GM12873 (cell line): ENCODE measurements around the gene HYLS1.

Experiments used
- TF ChIP-seq, protein P1 (sequence below): IDR thresholded peaks from 2 replicates; pipeline ENCODE4 v1.5.1; 2012; ENCODE audit warnings: low read depth, mild to moderate bottlenecking, moderate library complexity, low read length, control low read depth; ENCODE audit not compliant: insufficient read depth; ENCODE audit errors: missing control alignments

Gene HYLS1, protein sequence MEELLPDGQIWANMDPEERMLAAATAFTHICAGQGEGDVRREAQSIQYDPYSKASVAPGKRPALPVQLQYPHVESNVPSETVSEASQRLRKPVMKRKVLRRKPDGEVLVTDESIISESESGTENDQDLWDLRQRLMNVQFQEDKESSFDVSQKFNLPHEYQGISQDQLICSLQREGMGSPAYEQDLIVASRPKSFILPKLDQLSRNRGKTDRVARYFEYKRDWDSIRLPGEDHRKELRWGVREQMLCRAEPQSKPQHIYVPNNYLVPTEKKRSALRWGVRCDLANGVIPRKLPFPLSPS

DNA sequence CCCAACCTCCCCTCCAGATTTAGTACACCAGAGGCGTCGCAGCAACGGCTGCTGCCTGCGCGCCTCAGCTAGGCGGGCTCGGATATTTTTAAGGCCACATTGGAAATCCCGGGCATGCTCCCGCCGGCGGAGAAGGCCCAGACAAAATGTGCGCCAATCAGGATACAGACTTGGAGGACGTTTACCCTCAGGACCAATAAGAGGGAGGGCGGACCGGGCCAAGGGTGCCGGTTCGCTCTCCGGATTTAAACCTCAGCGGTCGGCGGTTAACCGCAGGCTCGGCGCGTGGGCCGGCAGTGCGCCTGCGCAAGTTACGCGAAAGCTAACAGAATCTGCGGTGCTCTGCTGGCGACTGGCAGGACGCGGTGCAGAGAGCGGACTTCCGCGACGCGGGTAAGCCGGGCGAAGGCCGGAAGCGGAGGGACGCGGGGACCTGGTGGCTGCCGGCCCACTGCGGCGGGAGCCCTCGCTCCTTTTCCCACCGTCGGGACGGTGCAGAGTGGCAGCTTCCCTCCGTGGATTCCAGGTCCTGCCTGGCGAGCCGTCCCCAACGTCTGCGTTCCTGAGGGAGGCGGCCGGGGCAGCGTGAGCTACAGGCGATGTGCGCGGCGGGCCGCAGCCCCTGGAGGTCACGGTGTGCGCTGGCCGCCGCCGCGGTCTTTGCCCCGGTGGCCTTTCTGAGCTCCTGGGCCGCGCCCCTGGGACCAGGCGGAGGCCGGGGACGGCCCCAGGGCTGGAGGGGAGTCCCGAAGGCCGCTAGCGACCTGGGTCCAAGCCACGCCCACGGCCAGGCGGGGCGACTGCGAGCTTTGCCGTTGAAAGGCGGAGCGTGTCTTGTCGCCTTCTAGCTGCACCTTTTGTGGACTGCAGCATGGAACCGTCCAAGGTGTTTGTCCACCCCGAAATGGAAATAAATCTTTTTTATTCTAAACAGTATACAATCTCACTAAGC, at the start of gene HYLS1:
HYLS1 (plus strand) TSS at position 296 of the 952 bp plus-strand sequence. CDS start 11,701 bp downstream, outside the sequence.
- TF ChIP-seq, protein P1, sequence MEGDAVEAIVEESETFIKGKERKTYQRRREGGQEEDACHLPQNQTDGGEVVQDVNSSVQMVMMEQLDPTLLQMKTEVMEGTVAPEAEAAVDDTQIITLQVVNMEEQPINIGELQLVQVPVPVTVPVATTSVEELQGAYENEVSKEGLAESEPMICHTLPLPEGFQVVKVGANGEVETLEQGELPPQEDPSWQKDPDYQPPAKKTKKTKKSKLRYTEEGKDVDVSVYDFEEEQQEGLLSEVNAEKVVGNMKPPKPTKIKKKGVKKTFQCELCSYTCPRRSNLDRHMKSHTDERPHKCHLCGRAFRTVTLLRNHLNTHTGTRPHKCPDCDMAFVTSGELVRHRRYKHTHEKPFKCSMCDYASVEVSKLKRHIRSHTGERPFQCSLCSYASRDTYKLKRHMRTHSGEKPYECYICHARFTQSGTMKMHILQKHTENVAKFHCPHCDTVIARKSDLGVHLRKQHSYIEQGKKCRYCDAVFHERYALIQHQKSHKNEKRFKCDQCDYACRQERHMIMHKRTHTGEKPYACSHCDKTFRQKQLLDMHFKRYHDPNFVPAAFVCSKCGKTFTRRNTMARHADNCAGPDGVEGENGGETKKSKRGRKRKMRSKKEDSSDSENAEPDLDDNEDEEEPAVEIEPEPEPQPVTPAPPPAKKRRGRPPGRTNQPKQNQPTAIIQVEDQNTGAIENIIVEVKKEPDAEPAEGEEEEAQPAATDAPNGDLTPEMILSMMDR = peak; percentile 29

DNA sequence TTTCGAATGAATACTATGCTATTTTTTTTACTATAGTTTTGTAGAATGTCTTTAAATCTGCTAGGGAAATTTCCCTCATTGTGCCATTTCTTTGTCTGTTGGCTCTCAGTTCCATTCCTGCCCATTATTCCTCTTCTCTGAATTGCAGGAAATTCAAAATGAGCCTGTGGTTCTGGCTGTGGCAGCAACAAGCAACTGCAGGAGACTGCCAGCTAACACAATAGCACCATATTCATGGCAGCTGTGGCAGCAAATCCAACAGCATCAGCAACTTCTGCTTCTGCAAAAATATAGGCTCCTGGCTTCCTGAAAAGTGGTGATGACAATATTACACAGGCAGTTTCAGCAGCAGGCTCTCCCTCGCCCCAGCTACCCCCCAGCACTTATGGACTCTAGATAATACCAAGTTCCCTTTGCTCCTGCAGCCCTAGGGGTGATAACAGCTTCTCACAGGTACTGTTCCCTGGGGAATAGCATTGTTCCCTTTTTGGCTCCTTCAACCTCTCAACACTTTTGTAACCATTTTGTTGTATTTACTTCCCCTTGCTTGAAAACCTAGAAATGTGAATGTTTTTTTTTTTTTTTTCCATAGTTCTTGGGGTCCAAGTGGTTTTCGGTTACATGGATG, 45.0 kb upstream of the HYLS1 start:
- TF ChIP-seq, protein P1 = no peak

DNA sequence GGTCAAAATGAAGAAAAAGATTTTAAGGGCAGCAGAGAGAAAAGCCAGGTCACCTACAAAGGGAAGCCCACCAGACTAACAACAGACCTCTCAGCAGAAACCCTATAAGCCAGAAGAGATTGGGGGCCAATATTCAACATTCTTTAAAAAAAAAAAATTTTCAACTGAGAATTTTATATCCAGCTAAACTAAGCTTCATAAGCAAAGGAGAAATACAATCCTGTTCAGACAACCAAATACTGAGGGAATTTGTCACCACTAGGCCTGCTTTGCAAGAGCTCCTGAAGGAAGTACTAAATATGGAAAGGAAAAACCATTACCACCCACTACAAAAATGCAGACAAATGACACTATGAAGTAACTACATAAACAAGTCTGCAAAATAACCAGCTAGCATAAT, 41.3 kb upstream of the HYLS1 start:
- TF ChIP-seq, protein P1 = no peak

DNA sequence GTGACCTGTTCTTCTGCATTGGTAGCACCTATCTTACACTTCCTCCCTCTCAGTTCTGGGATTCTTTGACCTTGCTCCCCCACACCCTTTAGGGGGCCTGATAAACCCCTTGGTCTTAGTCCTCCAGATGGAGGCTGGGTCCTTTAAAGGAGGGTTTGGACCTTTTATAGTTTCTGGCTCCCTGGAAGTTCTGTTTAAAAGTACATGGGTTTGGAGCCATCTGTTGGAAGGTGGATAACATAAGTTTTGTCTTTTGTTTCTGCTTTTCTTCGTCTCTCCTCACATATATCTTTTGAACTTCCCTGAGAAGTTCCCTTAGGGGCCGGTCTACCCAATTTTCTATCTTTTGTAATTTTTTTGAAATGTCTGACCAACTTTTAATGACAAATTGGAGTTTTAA, 17.9 kb upstream of the HYLS1 start:
- TF ChIP-seq, protein P1 = no peak

DNA sequence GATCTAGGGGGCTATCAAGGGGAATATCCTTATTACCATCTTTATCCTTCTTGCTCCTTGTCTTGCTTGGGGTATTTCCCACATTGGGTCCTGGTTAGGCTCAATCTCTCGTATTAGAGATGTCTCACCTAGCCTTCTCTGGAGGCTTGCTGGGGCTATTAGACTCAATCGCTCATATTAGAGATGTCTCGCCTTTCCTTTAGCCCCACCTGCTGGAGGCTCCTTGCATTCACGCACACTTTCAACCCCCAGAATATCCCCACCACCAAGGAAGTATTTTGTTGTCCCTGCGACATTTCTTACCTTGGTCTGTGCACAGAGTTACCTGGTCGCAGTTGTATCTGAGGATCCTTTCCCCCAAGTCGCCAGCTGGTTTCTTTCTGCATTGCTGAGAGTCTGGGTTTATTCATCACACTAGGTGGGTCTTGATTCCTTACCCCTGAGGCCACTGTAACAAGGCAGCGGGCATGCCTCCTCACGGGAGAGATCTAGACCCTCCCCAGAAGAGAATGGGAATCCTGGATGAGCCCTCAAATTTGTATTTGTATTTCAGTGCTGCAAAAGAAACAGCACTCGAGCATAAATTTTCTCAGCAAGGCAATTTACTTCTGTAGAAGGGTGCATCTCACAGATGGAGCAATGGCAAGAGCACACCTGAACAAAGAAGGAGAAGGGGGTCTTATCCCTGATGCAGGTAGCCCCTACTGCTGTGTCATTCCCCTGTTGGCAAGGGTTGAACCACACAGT, 15.9 kb upstream of the HYLS1 start:
- TF ChIP-seq, protein P1 = peak; percentile 52

DNA sequence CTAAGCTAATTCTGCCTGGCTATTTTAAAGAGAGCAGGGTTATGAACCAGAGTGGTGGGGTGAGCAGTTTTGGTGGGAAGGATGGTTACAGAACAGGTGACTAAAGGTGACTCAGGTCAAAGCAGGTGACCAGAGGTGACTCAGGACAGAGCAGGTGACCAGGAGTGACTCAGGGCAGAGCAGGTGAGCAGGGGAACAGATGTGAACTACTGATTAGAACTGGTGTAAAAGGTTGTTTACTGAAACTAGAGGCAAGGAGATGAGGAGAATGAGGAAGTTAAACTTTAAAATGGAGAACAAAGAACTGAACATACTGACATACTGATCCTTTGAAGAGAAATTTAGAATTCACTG, 15.4 kb upstream of the HYLS1 start:
- TF ChIP-seq, protein P1 = no peak
